Peyer's patch (tissue), 4 donors: Measurements from ENCODE around the gene B3GNT5. TPM values are rescaled to one million over a fixed set of nuclear protein-coding genes. Genes with fewer than 3 reads are reported as not detected.

Experiments used
- DNase-seq, 3 donors: peaks; one replicate each; pipeline ENCODE4 v3.0.0-alpha.2; 2017 to 2019
- H3K27ac ChIP-seq, 4 donors: fragments of 200-600 bp; sonication (generic); one replicate each; pipeline ENCODE4 v1.5.1; 2016 to 2019
- H3K27me3 ChIP-seq, 2 donors: fragments of 200-600 bp; sonication (generic); one replicate each; pipeline ENCODE4 v1.5.1; 2019
- H3K36me3 ChIP-seq, 3 donors: fragments of 200-600 bp; sonication (generic); one replicate each; pipeline ENCODE4 v1.5.1; 2016 to 2019
- H3K4me1 ChIP-seq, 4 donors: fragments of 200-600 bp; sonication (generic); one replicate each; pipeline ENCODE4 v1.5.1; 2016 to 2019
- H3K4me3 ChIP-seq, 4 donors: fragments of 200-600 bp; sonication (generic); 1 replicate in 3 of 4; 2 replicates in 1 of 4; pipeline ENCODE4 v1.5.1; 2016 to 2019; ENCODE audit warnings: mild to moderate bottlenecking in 1 of 4
- H3K9me3 ChIP-seq, 4 donors: fragments of 200-600 bp; sonication (generic); one replicate each; pipeline ENCODE4 v1.5.1; 2016 to 2019; ENCODE audit warnings: mild to moderate bottlenecking in 1 of 4
- POLR2A ChIP-seq, 2 donors: fragments of 450-650 bp; IDR thresholded peaks; one replicate each; pipeline ENCODE4 v1.5.1; 2017; ENCODE audit warnings: antibody characterized with exemption in 2 of 2, mild to moderate bottlenecking in 2 of 2, moderate library complexity in 2 of 2
- total RNA-seq, 4 donors: library from RNA; depleted of rRNA; stranded (reverse); fragments of >200 nt; gene quantifications; one replicate each; pipeline ENCODE4 v1.1.0, GENCODE V29; 2016
- TF ChIP-seq, protein P1 (sequence below), 6 experiments: fragments of 450-650 bp in 4 of 6; fragments of 200-600 bp in 2 of 6; sonication (generic) in 1 of 6; IDR thresholded peaks; one replicate each; pipeline ENCODE4 v1.5.1; 2017 to 2019; ENCODE audit warnings: antibody characterized with exemption in 6 of 6, mild to moderate bottlenecking in 3 of 6, moderate library complexity in 1 of 6

B3GNT5 gene
- total RNA-seq, 4 donors from 2014 or later, result 15.7 to 66.2 (median 42.2) TPM

GRCh38 chr3:183265834-183266417, 12.9 kb downstream of the B3GNT5 start:
- Histone ChIP-seq H3K9me3 (no peaks in the 10 kb centered on the region), H3K4me1 (peaks cover 0 to 58% (median 2%) of the 10 kb centered on the region in 4 donors), H3K4me3 (peak overlapping the region in 2 of 4 donors; percentile 3 to 31), H3K27me3 (no peaks in the 10 kb centered on the region), H3K27ac (peak overlapping the region in 3 of 4 donors; percentile 69 to 91 (median 89)), H3K36me3 (peaks cover 0 to 16% (median 0%) of the 10 kb centered on the region in 3 donors)
- peak in 2 of 3 donors; percentile 78 to 88 for DNase-seq
- TF ChIP-seq, protein P1, sequence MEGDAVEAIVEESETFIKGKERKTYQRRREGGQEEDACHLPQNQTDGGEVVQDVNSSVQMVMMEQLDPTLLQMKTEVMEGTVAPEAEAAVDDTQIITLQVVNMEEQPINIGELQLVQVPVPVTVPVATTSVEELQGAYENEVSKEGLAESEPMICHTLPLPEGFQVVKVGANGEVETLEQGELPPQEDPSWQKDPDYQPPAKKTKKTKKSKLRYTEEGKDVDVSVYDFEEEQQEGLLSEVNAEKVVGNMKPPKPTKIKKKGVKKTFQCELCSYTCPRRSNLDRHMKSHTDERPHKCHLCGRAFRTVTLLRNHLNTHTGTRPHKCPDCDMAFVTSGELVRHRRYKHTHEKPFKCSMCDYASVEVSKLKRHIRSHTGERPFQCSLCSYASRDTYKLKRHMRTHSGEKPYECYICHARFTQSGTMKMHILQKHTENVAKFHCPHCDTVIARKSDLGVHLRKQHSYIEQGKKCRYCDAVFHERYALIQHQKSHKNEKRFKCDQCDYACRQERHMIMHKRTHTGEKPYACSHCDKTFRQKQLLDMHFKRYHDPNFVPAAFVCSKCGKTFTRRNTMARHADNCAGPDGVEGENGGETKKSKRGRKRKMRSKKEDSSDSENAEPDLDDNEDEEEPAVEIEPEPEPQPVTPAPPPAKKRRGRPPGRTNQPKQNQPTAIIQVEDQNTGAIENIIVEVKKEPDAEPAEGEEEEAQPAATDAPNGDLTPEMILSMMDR (IDR thresholded peaks at IDR 0.05), result no peak
- TF ChIP-seq POLR2A (IDR thresholded peaks at IDR 0.05), result peak; percentile 57 to 88

- peaks cover 0 to 16% (median 0%) of the 10 kb centered on the region in 3 donors for H3K36me3 ChIP-seq
- no peaks in the 10 kb centered on the region for H3K9me3 ChIP-seq
- no peak for DNase-seq
- H3K27ac ChIP-seq, result peak overlapping the region in 3 of 4 donors; percentile 47 to 91 (median 89)
- peaks cover 0 to 54% (median 2%) of the 10 kb centered on the region in 4 donors for H3K4me1 ChIP-seq
- H3K27me3 ChIP-seq, result no peaks in the 10 kb centered on the region
- peak overlapping the region in 1 of 4 donors; percentile 13 for H3K4me3 ChIP-seq
- no peak for TF ChIP-seq POLR2A (IDR thresholded peaks at IDR 0.05)
- TF ChIP-seq, protein P1 (IDR thresholded peaks at IDR 0.05), result no peak
Measured at GRCh38 chr3:183266454-183266853, 13.4 kb downstream of the B3GNT5 start.

DNA sequence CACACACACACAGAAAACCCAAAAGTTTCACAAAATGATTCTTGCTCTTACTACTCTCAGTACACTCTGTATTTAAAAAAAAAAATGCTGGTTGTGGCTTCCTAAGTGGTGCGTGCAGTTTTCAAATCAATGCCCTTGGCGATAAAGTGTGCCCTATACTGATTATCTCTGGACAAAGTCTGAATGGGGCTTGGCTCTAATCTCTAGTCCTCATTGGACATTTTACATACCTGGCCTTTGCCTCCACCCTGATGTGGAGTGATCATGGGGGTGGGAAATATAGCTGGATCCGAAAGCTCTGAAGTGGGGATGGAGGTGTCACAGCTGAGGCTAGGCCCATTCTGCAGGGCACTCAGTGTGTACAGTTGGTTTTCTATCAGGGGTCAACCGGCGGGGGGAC, 14.1 kb downstream of the B3GNT5 start:
- H3K27ac ChIP-seq, result peak overlapping the region in 3 of 4 donors; percentile 55 to 91 (median 89)
- peak overlapping the region in 1 of 4 donors; percentile 11 for H3K4me3 ChIP-seq
- H3K4me1 ChIP-seq, result peaks cover 0 to 53% (median 2%) of the 10 kb centered on the region in 4 donors
- TF ChIP-seq, protein P1 (IDR thresholded peaks at IDR 0.05), result no peak
- TF ChIP-seq POLR2A (IDR thresholded peaks at IDR 0.05), result peak; percentile 3 to 44
- H3K36me3 ChIP-seq, result peaks cover 0 to 16% (median 0%) of the 10 kb centered on the region in 3 donors
- H3K27me3 ChIP-seq, result no peaks in the 10 kb centered on the region
- DNase-seq, result no peak
- H3K9me3 ChIP-seq, result no peaks in the 10 kb centered on the region

- Histone ChIP-seq H3K36me3 (peaks cover 0 to 16% (median 0%) of the 10 kb centered on the region in 3 donors), H3K27me3 (no peaks in the 10 kb centered on the region), H3K27ac (peak overlapping the region in 1 of 4 donors; percentile 91), H3K4me3 (no peak overlapping the region), H3K9me3 (no peaks in the 10 kb centered on the region), H3K4me1 (peaks cover 0 to 41% (median under 1%) of the 10 kb centered on the region in 4 donors)
- no peak for TF ChIP-seq POLR2A (IDR thresholded peaks at IDR 0.05)
- TF ChIP-seq, protein P1 (IDR thresholded peaks at IDR 0.05), result no peak
- no peak for DNase-seq
Measured at GRCh38 chr3:183268366-183268765, 15.3 kb downstream of the B3GNT5 start.

DNA sequence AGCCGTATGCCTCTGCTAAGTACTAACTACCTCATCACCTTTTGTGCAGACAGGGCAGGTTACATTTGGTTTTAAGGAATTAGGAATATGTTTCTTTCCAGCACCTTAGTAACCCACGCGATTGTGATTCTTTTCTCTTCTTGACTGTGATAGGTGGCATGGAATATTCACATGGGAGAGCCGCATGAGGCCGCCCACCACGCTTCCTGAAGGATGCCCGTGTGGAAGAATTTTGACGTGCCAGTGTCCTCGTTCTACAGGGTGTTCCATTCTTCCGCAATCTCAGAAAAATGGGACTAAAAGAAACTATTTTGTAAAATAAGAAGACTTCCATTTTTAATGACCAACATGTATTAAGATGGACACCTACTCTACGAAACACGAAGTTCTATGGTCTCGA, 16.3 kb downstream of the B3GNT5 start:
- peaks cover 0 to 16% (median 0%) of the 10 kb centered on the region in 3 donors for H3K36me3 ChIP-seq
- no peak for TF ChIP-seq POLR2A (IDR thresholded peaks at IDR 0.05)
- TF ChIP-seq, protein P1 (IDR thresholded peaks at IDR 0.05), result no peak
- no peaks in the 10 kb centered on the region for H3K27me3 ChIP-seq
- DNase-seq, result no peak
- no peaks in the 10 kb centered on the region for H3K9me3 ChIP-seq
- H3K4me1 ChIP-seq, result peaks cover 0 to 32% (median 0%) of the 10 kb centered on the region in 4 donors
- no peak overlapping the region for H3K27ac ChIP-seq
- no peak overlapping the region for H3K4me3 ChIP-seq
